HepG2 (cell line): Measurements from ENCODE around the gene C1orf141. TPM values are rescaled to one million over a fixed set of nuclear protein-coding genes. Genes with fewer than 3 reads are reported as not detected.

Source experiments
- ATAC-seq: fragments of 200-7000 bp; cut with Tn5 transposase; 3 replicates; pipeline ENCODE4 v1.9.1; 2020; ENCODE audit warnings: mild to moderate bottlenecking, moderate library complexity
- BruUV-seq: library from RNA; stranded (reverse); fragments of 400-500 nt; replicated peaks from 2 replicates; lab custom pipeline; 2021; lab: Mats Ljungman, UMichigan
- CTCF ChIA-PET: fragments of 300-600 bp; formaldehyde crosslinking; extraction: SDS; loops from one replicate; lab custom pipeline; 2021; ENCODE audit warnings: low total read pairs, inconsistent platforms, low intra/inter-chr PET ratio; lab: Yijun Ruan, JAX
- POLR2A ChIA-PET: fragments of 350-600 bp; sonication (Branson Sonifier 250); formaldehyde crosslinking; loops from one replicate; lab custom pipeline; 2020; ENCODE audit warnings: antibody characterized with exemption, inconsistent platforms; lab: Yijun Ruan, JAX
- DNase-seq: peaks from one replicate; pipeline ENCODE4 v3.0.0-alpha.2; 2015; ENCODE audit warnings: low spot score
- FAIRE-seq: peaks from 3 replicates; lab custom pipeline; 2011; peaks lifted over from hg19 to GRCh38; lab: Jason Lieb, UNC
- H2AFZ ChIP-seq: one replicate; pipeline ENCODE4 v1.6.1; 2011; ENCODE audit warnings: low read length, inconsistent platforms
- H3K27ac ChIP-seq: fragments of 300-600 bp; 3 replicates; pipeline ENCODE4 v1.8.0; 2011; ENCODE audit warnings: mixed run types, mild to moderate bottlenecking, mixed read lengths, low read length, inconsistent platforms; ENCODE audit not compliant: insufficient read depth; ENCODE audit errors: extremely low read length
- H3K27me3 ChIP-seq, 2 experiments: fragments of 200-600 bp in 1 of 2; 2 replicates in 1 of 2; 3 replicates in 1 of 2; pipeline versions ENCODE4 v1.6.0 to v1.8.0; 2011; ENCODE audit warnings: low read length in 2 of 2, mild to moderate bottlenecking in 2 of 2, moderate library complexity in 2 of 2, inconsistent platforms in 1 of 2; ENCODE audit not compliant: insufficient read depth in 2 of 2, control insufficient read depth in 1 of 2
- H3K36me3 ChIP-seq, 2 experiments: fragments of 200-600 bp in 1 of 2; replicated peaks in 1 of 2; 2 replicates in 1 of 2; 3 replicates in 1 of 2; pipeline versions ENCODE4 v1.5.1 to v1.8.0; 2011; ENCODE audit warnings: low read length in 2 of 2, inconsistent platforms in 1 of 2; ENCODE audit not compliant: insufficient read depth in 2 of 2, control insufficient read depth in 1 of 2
- H3K4me1 ChIP-seq: 2 replicates; pipeline ENCODE4 v1.5.1; 2012; ENCODE audit warnings: low read length, inconsistent platforms; ENCODE audit not compliant: insufficient read depth
- H3K4me2 ChIP-seq: 2 replicates; pipeline ENCODE4 v1.6.0; 2011; ENCODE audit warnings: low read depth, low read length, inconsistent platforms
- H3K4me3 ChIP-seq, 3 experiments: fragments of 200-600 bp in 1 of 3; sonication (generic), shearing (Covaris generic) in 1 of 3; replicated peaks in 1 of 3; 2 replicates each; pipeline ENCODE4 v1.5.1; 2011 to 2016; ENCODE audit warnings: low read length in 3 of 3, inconsistent platforms in 2 of 3, low read depth in 2 of 3, mild to moderate bottlenecking in 2 of 3, control low read depth in 1 of 3, mixed read lengths in 1 of 3; ENCODE audit not compliant: insufficient read depth in 1 of 3
- H3K79me2 ChIP-seq: one replicate; pipeline ENCODE4 v1.6.1; 2011; ENCODE audit warnings: low read length, inconsistent platforms; ENCODE audit not compliant: insufficient read depth
- H3K9ac ChIP-seq: 2 replicates; pipeline ENCODE4 v1.6.0; 2011; ENCODE audit warnings: mild to moderate bottlenecking, low read depth, low read length, inconsistent platforms; ENCODE audit not compliant: insufficient read depth
- H3K9me3 ChIP-seq: 2 replicates; pipeline ENCODE4 v1.5.1; 2012; ENCODE audit warnings: mild to moderate bottlenecking, low read length
- H4K20me1 ChIP-seq: 2 replicates; pipeline ENCODE4 v1.6.0; 2011; ENCODE audit warnings: inconsistent platforms, mild to moderate bottlenecking, low read length, moderate library complexity; ENCODE audit not compliant: insufficient read depth
- EED ChIP-seq: sonication (generic); formaldehyde crosslinking; IDR thresholded peaks from 2 replicates; pipeline ENCODE4 v1.5.0; 2020; ENCODE audit warnings: mild to moderate bottlenecking, missing genetic modification reagents
- FOSL1 ChIP-seq: sonication (generic); formaldehyde crosslinking; IDR thresholded peaks from 2 replicates; pipeline ENCODE4 v1.9.0; 2021; ENCODE audit warnings: missing genetic modification reagents, borderline replicate concordance
- KAT7 ChIP-seq: IDR thresholded peaks from 2 replicates; pipeline ENCODE4 v1.6.1; 2018; ENCODE audit warnings: borderline replicate concordance, missing compliant biosample characterization
- MEIS1 ChIP-seq: sonication (generic); formaldehyde crosslinking; IDR thresholded peaks from 2 replicates; pipeline ENCODE4 v1.9.0; 2021; ENCODE audit warnings: mild to moderate bottlenecking, missing genetic modification reagents, moderate library complexity, borderline replicate concordance
- ZBTB46 ChIP-seq: sonication (generic); formaldehyde crosslinking; IDR thresholded peaks from 2 replicates; pipeline ENCODE4 v1.4.0; 2020; ENCODE audit warnings: mild to moderate bottlenecking, missing genetic modification reagents, borderline replicate concordance
- ZC3H4 ChIP-seq: sonication (generic); formaldehyde crosslinking; IDR thresholded peaks from 2 replicates; pipeline ENCODE4 v1.4.0; 2020; ENCODE audit warnings: missing genetic modification reagents, borderline replicate concordance
- ZNF709 ChIP-seq: sonication (generic); formaldehyde crosslinking; IDR thresholded peaks from 2 replicates; pipeline ENCODE4 v1.5.0; 2020; ENCODE audit warnings: mild to moderate bottlenecking, missing genetic modification reagents
- WGBS: methylation state at CpG from one replicate; pipeline ENCODE4 v1.1.6; 2017; ENCODE audit warnings: low lambda C conversion rate; 5-methylcytosine and 5-hydroxymethylcytosine counted together
- in situ Hi-C: cut with HindIII; loops from 2 replicates; pipeline ENCODE4 v1.10.0; 2017; ENCODE audit warnings: low pct_unique_long_range_greater_than_20kb; ENCODE audit not compliant: extremely low pct_ligation_motif_present
- intact Hi-C: fragments of 100-400 bp; cut with micrococcal nuclease; formaldehyde crosslinking; loops from one replicate; pipeline ENCODE4 v1.10.0; 2022; ENCODE audit not compliant: unreplicated experiment
- polyA plus RNA-seq, 8 experiments: library from polyadenylated mRNA; depleted of rRNA in 3 of 8; stranded (reverse) in 7 of 8; unstranded in 1 of 8; fragments of >200 nt; fragmentation: Illumina TruSeq in 4 of 8; extraction: Trizol in 4 of 8; gene quantifications; 2 replicates each; pipeline versions ENCODE4 v1.2.1 to v1.2.3, GENCODE V29; 2011 to 2016; ENCODE audit warnings: low read depth in 4 of 8, missing spikeins in 1 of 8, mixed read lengths in 1 of 8; ENCODE audit not compliant: insufficient read depth in 1 of 8
- total RNA-seq, 5 experiments: library from RNA; depleted of rRNA; stranded (reverse); fragments of >200 nt; fragmentation: Illumina TruSeq; extraction: Trizol; gene quantifications; 2 replicates each; pipeline ENCODE4 v1.2.3, GENCODE V29; 2016; ENCODE audit warnings: low read depth in 1 of 5

C1orf141 gene
- total and polyA plus RNA-seq, 2 of the 13 experiments (the other 11 are each of a cell fraction or from before 2014, with no cell fraction given): not detected

- intact Hi-C loops (no loop called here), in situ Hi-C loops (no loop called here)
- Histone ChIP-seq H4K20me1 (no peaks in the 10 kb centered on the region), H3K9ac (no peak overlapping the region), H3K4me2 (no peak overlapping the region), H3K4me3 (no peak overlapping the region), H2AFZ (no peak overlapping the region), H3K36me3 (no peaks in the 10 kb centered on the region), H3K4me1 (peaks cover 15% of the 10 kb centered on the region), H3K27me3 (no peaks in the 10 kb centered on the region), H3K9me3 (no peaks in the 10 kb centered on the region)
- BruUV-seq: no TSS peak
- WGBS: 18% methylated on average over 3 of the region's 3 CpGs
- POLR2A ChIA-PET: no interaction called here
- DNase-seq: no peak
- CTCF ChIA-PET: no interaction called here
- no peak for ATAC-seq
- TF ChIP-seq FOSL1 (CRISPR knock-in tag): no peak
- no peak for TF ChIP-seq ZNF709 (CRISPR knock-in tag)
- no peak for TF ChIP-seq MEIS1
- no peak for TF ChIP-seq ZBTB46 (CRISPR knock-in tag)
- TF ChIP-seq EED (CRISPR knock-in tag): no peak
- no peak for TF ChIP-seq KAT7 (CRISPR knock-in tag)
- TF ChIP-seq ZC3H4 (CRISPR knock-in tag): no peak
- TF ChIP-seq, all 625 proteins: peak for 0
- H3K27ac ChIP-seq: no peak overlapping the region
- no peak for FAIRE-seq
- H3K79me2 ChIP-seq: no peaks in the 10 kb centered on the region
Measured at GRCh38 chr1:67175530-67176087, 40.8 kb upstream of the C1orf141 start.
